SK-N-SH (cell line): ENCODE data around the gene PDCD11. TPM values are rescaled to one million over a fixed set of nuclear protein-coding genes. Genes with fewer than 3 reads are reported as not detected.

Source experiments
- CTCF ChIA-PET: fragments of 300-600, 350-600 bp; formaldehyde crosslinking; extraction: SDS; loops from one replicate; lab custom pipeline; 2021; lab: Yijun Ruan, JAX
- POLR2A ChIA-PET: fragments of 350-600 bp; sonication (Branson Sonifier 250); formaldehyde crosslinking; extraction: SDS; loops from one replicate; lab custom pipeline; 2020; ENCODE audit warnings: antibody characterized with exemption, inconsistent platforms; lab: Yijun Ruan, JAX
- DNase-seq: peaks from one replicate; pipeline ENCODE4 v3.0.0; 2012
- H2AFZ ChIP-seq: fragments of 200-600 bp; sonication (generic); 2 replicates; pipeline ENCODE4 v1.8.1; 2016; ENCODE audit warnings: antibody characterized with exemption, mild to moderate bottlenecking, low read depth
- H3F3A ChIP-seq: fragments of 200-600 bp; sonication (generic); replicated peaks from 2 replicates; pipeline ENCODE3; 2016; ENCODE audit warnings: antibody characterized with exemption, mild to moderate bottlenecking; ENCODE audit not compliant: insufficient read depth
- H3K27ac ChIP-seq, 2 experiments: fragments of 200-500 bp in 1 of 2; fragments of 200-600 bp in 1 of 2; sonication (Bioruptor generic) in 1 of 2; sonication (generic), shearing (Covaris generic) in 1 of 2; 2 replicates each; pipeline versions ENCODE4 v1.5.1 to v1.6.1; 2014 to 2016; ENCODE audit warnings: low read depth in 2 of 2, inconsistent platforms in 1 of 2, low read length in 1 of 2, mild to moderate bottlenecking in 1 of 2, mixed read lengths in 1 of 2
- H3K27me3 ChIP-seq: fragments of 200-600 bp; sonication (generic), shearing (Covaris generic); 2 replicates; pipeline ENCODE4 v1.6.1; 2016; ENCODE audit warnings: mixed run types; ENCODE audit not compliant: insufficient read depth
- H3K36me3 ChIP-seq, 2 experiments: fragments of 200-500 bp in 1 of 2; fragments of 200-600 bp in 1 of 2; sonication (Bioruptor generic) in 1 of 2; sonication (generic) in 1 of 2; replicated peaks in 1 of 2; 2 replicates each; pipeline versions ENCODE3 to v1.5.1; 2014 to 2016; ENCODE audit warnings: low read length in 1 of 2, mild to moderate bottlenecking in 1 of 2; ENCODE audit not compliant: insufficient read depth in 2 of 2, control insufficient read depth in 1 of 2
- H3K4me1 ChIP-seq, 2 experiments: fragments of 200-500 bp in 1 of 2; fragments of 200-600 bp in 1 of 2; sonication (Bioruptor generic) in 1 of 2; sonication (generic), shearing (Covaris generic) in 1 of 2; 2 replicates each; pipeline versions ENCODE4 v1.5.1 to v1.6.1; 2014 to 2016; ENCODE audit warnings: low read depth in 1 of 2, low read length in 1 of 2, mixed run types in 1 of 2; ENCODE audit not compliant: insufficient read depth in 2 of 2, control insufficient read depth in 1 of 2
- H3K4me2 ChIP-seq: fragments of 200-600 bp; sonication (generic), shearing (Covaris generic); 2 replicates; pipeline ENCODE4 v1.6.1; 2017; ENCODE audit warnings: mixed run types
- H3K4me3 ChIP-seq, 2 experiments: fragments of 200-500 bp in 1 of 2; fragments of 200-600 bp in 1 of 2; sonication (Bioruptor generic) in 1 of 2; sonication (generic), shearing (Covaris generic) in 1 of 2; 2 replicates each; pipeline versions ENCODE4 v1.5.1 to v1.8.1; 2014 to 2016; ENCODE audit warnings: low read depth in 2 of 2, inconsistent platforms in 1 of 2, low read length in 1 of 2, mild to moderate bottlenecking in 1 of 2, mixed read lengths in 1 of 2, moderate library complexity in 1 of 2
- H3K79me2 ChIP-seq: fragments of 200-600 bp; sonication (generic); 2 replicates; pipeline ENCODE4 v1.8.1; 2017; ENCODE audit warnings: mild to moderate bottlenecking; ENCODE audit not compliant: insufficient read depth
- H3K9ac ChIP-seq: fragments of 200-600 bp; sonication (generic); 2 replicates; pipeline ENCODE4 v1.6.1; 2017; ENCODE audit warnings: mixed run types
- H3K9me2 ChIP-seq: fragments of 200-600 bp; sonication (generic); 2 replicates; pipeline ENCODE4 v1.6.1; 2017; ENCODE audit warnings: mixed run types
- H3K9me3 ChIP-seq: fragments of 200-600 bp; sonication (generic); 2 replicates; pipeline ENCODE4 v1.6.1; 2017; ENCODE audit warnings: mixed run types, mild to moderate bottlenecking, moderate library complexity
- H4K20me1 ChIP-seq: fragments of 200-600 bp; sonication (generic); 2 replicates; pipeline ENCODE4 v1.6.1; 2017; ENCODE audit warnings: mild to moderate bottlenecking, mixed run types; ENCODE audit not compliant: insufficient read depth
- EP300 ChIP-seq, 2 experiments: IDR thresholded peaks; 2 replicates each; pipeline versions ENCODE4 v1.4.0 to v1.6.1; 2012; ENCODE audit warnings: borderline replicate concordance in 1 of 2, low read depth in 1 of 2, low read length in 1 of 2
- FOXJ3 ChIP-seq: sonication (generic); formaldehyde crosslinking; IDR thresholded peaks from 2 replicates; pipeline ENCODE4 v1.5.1; 2020; ENCODE audit warnings: mild to moderate bottlenecking, missing genetic modification reagents
- FOXM1 ChIP-seq: IDR thresholded peaks from 2 replicates; pipeline ENCODE4 v1.4.0; 2012; ENCODE audit warnings: low read depth, mild to moderate bottlenecking
- GATA2 ChIP-seq: sonication (generic); formaldehyde crosslinking; IDR thresholded peaks from 2 replicates; pipeline ENCODE4 v1.5.0; 2020; ENCODE audit warnings: mild to moderate bottlenecking, missing genetic modification reagents
- MXI1 ChIP-seq: IDR thresholded peaks from 2 replicates; pipeline ENCODE4 v1.6.1; 2012; ENCODE audit warnings: mild to moderate bottlenecking, low read depth, low read length, improper control_type of control experiment
- RFX5 ChIP-seq: IDR thresholded peaks from 2 replicates; pipeline ENCODE4 v1.6.1; 2012; ENCODE audit warnings: mild to moderate bottlenecking, improper control_type of control experiment, low read length
- RXRA ChIP-seq: IDR thresholded peaks from 2 replicates; pipeline ENCODE4 v1.4.0; 2012; ENCODE audit warnings: low read depth, mild to moderate bottlenecking, borderline replicate concordance
- SIN3A ChIP-seq: IDR thresholded peaks from 2 replicates; pipeline ENCODE4 v1.6.1; 2012; ENCODE audit warnings: low read depth, mild to moderate bottlenecking, low read length, moderate library complexity, borderline replicate concordance
- SMC3 ChIP-seq: IDR thresholded peaks from 2 replicates; pipeline ENCODE4 v1.6.1; 2012; ENCODE audit warnings: low read depth, low read length, improper control_type of control experiment
- TAF1 ChIP-seq: IDR thresholded peaks from 2 replicates; pipeline ENCODE4 v1.6.1; 2012; ENCODE audit warnings: low read depth, mild to moderate bottlenecking, low read length, moderate library complexity, borderline replicate concordance
- TEAD4 ChIP-seq: IDR thresholded peaks from 2 replicates; pipeline ENCODE4 v1.4.0; 2012; ENCODE audit warnings: mild to moderate bottlenecking, borderline replicate concordance; ENCODE audit not compliant: insufficient read depth
- YY1 ChIP-seq: IDR thresholded peaks from 2 replicates; pipeline ENCODE4 v1.4.0; 2012; ENCODE audit warnings: low read depth, mild to moderate bottlenecking
- WGBS: methylation state at CpG from one replicate; pipeline ENCODE4 v1.1.6; 2017; ENCODE audit warnings: low lambda C conversion rate; 5-methylcytosine and 5-hydroxymethylcytosine counted together
- polyA plus RNA-seq, 3 experiments: library from polyadenylated mRNA; depleted of rRNA; stranded (reverse); fragments of >200 nt; gene quantifications; 2 replicates each; pipeline ENCODE4 v1.2.3, GENCODE V29; 2012
- TF ChIP-seq, protein P1 (sequence below): IDR thresholded peaks from 2 replicates; pipeline ENCODE4; 2012
- TF ChIP-seq, protein P2 (sequence below): fragments of 150-350 bp; IDR thresholded peaks from 2 replicates; pipeline ENCODE4 v1.6.1; 2016; ENCODE audit warnings: mild to moderate bottlenecking, low read depth, low read length

PDCD11 gene
- polyA plus RNA-seq, 1 of the 3 experiments (the other 2 are of a cell fraction) = 29.8 TPM

DNA sequence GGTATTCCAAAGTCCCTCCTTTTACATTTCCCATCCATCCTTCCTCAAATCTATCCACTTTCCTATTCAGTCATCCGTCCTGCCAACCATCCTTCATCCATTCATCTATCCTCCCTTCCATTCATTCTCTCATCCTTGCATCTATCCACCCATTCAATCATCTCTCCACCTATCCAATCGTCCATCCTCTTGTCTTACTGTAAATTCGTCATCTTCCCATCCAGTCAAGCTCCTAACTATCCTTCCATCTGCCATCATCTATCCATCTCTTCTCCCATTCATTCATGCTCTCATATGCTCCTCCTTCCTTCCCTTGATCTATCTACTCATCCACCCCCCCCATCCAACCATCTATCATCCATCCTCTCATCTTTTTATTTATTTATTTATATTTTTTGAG is 77.7 kb downstream of the PDCD11 start:
- Histone ChIP-seq H3K4me2 (no peak overlapping the region), H4K20me1 (no peaks in the 10 kb centered on the region), H2AFZ (no peak overlapping the region), H3K9me3 (no peaks in the 10 kb centered on the region), H3K27ac (no peak overlapping the region), H3K9ac (no peak overlapping the region), H3K9me2 (no peaks in the 10 kb centered on the region), H3K36me3 (no peaks in the 10 kb centered on the region), H3K27me3 (no peaks in the 10 kb centered on the region), H3K4me1 (peaks cover 0 to 3% of the 10 kb centered on the region in 2 experiments; a peak in 1 of 4 replicates), H3K79me2 (no peaks in the 10 kb centered on the region), H3K4me3 (no peak overlapping the region), H3F3A (no peaks in the 10 kb centered on the region)
- POLR2A ChIA-PET = interaction anchor here (0.7 kb wide), 1 partner anchor 46 kb away, joined by 3 read pairs; no protein-coding TSS in a partner anchor
- TF ChIP-seq RXRA = no peak
- TF ChIP-seq TEAD4 = no peak
- no peak for TF ChIP-seq SMC3
- TF ChIP-seq FOXJ3 (CRISPR knock-in tag) = no peak
- TF ChIP-seq, protein P1, sequence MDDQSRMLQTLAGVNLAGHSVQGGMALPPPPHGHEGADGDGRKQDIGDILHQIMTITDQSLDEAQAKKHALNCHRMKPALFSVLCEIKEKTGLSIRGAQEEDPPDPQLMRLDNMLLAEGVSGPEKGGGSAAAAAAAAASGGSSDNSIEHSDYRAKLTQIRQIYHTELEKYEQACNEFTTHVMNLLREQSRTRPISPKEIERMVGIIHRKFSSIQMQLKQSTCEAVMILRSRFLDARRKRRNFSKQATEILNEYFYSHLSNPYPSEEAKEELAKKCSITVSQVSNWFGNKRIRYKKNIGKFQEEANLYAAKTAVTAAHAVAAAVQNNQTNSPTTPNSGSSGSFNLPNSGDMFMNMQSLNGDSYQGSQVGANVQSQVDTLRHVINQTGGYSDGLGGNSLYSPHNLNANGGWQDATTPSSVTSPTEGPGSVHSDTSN = no peak
- TF ChIP-seq RFX5 = no peak
- TF ChIP-seq YY1 = no peak
- TF ChIP-seq GATA2 (CRISPR knock-in tag) = no peak
- TF ChIP-seq, protein P2, sequence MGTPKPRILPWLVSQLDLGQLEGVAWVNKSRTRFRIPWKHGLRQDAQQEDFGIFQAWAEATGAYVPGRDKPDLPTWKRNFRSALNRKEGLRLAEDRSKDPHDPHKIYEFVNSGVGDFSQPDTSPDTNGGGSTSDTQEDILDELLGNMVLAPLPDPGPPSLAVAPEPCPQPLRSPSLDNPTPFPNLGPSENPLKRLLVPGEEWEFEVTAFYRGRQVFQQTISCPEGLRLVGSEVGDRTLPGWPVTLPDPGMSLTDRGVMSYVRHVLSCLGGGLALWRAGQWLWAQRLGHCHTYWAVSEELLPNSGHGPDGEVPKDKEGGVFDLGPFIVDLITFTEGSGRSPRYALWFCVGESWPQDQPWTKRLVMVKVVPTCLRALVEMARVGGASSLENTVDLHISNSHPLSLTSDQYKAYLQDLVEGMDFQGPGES = no peak
- TF ChIP-seq MXI1 = no peak
- no peak for TF ChIP-seq FOXM1
- WGBS = 64% methylated on average over 3 of the region's 3 CpGs
- CTCF ChIA-PET = interaction anchor here (1.0 to 4.0 kb wide), 2 partner anchors 11 to 57 kb away, joined by 3 to 34 read pairs; no protein-coding TSS in a partner anchor
- DNase-seq = no peak

DNA sequence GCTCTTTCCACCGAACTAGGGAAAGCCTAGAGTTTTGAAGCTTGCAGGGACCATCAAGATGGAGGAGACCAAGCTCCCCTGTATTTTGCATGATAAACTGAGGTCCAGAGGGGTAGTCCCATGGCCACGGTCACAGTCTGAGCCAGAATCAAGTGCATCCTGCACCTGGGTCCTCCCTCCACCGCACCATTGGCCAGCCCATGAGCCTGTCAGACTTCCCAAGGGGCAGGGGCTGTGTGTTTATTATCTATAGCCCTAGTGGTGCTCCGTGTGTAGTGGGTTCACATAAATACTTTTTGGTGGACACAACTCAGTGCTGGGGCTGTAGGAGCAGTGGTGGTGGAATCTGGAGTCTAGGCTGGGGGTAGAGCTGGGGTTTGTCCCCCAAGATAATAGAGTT is 79.0 kb downstream of the PDCD11 start:
- no peaks in the 10 kb centered on the region for H3K79me2 ChIP-seq
- H3K9me3 ChIP-seq = no peaks in the 10 kb centered on the region
- no peak overlapping the region for H3K4me3 ChIP-seq
- peaks cover 0 to 4% of the 10 kb centered on the region in 2 experiments; a peak in 1 of 4 replicates for H3K4me1 ChIP-seq
- no peaks in the 10 kb centered on the region for H4K20me1 ChIP-seq
- H2AFZ ChIP-seq = no peak overlapping the region
- no peaks in the 10 kb centered on the region for H3K9me2 ChIP-seq
- 62% methylated on average over 2 of the region's 4 CpGs for WGBS
- no peak for DNase-seq
- H3K27ac ChIP-seq = no peak overlapping the region
- H3K4me2 ChIP-seq = no peak overlapping the region
- H3F3A ChIP-seq = no peaks in the 10 kb centered on the region
- no peak for TF ChIP-seq TAF1
- no peak for TF ChIP-seq RXRA
- no peak for TF ChIP-seq SMC3
- no peak for TF ChIP-seq YY1
- TF ChIP-seq EP300 (IDR thresholded peaks at IDR 0.05; ENCODE audit: borderline replicate concordance in 1 of 2, low read depth in 1 of 2, low read length in 1 of 2) = no peak
- no peak for TF ChIP-seq SIN3A
- TF ChIP-seq RFX5 = no peak
- TF ChIP-seq, all 33 proteins: peak for 0
- CTCF ChIA-PET = interaction anchor here (1.0 to 4.0 kb wide), 5 partner anchors 10 to 59 kb away, joined by 3 to 34 read pairs (median 4); no protein-coding TSS in a partner anchor
- no peaks in the 10 kb centered on the region for H3K36me3 ChIP-seq
- POLR2A ChIA-PET = interaction anchor here (0.6 kb wide), 1 partner anchor 117 kb away, joined by 3 read pairs; no protein-coding TSS in a partner anchor
- H3K9ac ChIP-seq = no peak overlapping the region
- H3K27me3 ChIP-seq = no peaks in the 10 kb centered on the region
